ENCODE measurements around the gene CPNE6.

GRCh38 chr14:24054646-24055045 lies 16.7 kb upstream of the CPNE6 start:
- no peak for TF ChIP-seq PPARA (CRISPR knock-in tag; IDR thresholded peaks at IDR 0.05; ENCODE audit: borderline replicate concordance)
- no peak for TF ChIP-seq SNAI2 (CRISPR knock-in tag; IDR thresholded peaks at IDR 0.05)
- no peak for TF ChIP-seq CREB5 (CRISPR knock-in tag; IDR thresholded peaks at IDR 0.05; ENCODE audit: low read depth)
- TF ChIP-seq ZNF70 (CRISPR knock-in tag; IDR thresholded peaks at IDR 0.05) = no peak
- TF ChIP-seq, protein P1, sequence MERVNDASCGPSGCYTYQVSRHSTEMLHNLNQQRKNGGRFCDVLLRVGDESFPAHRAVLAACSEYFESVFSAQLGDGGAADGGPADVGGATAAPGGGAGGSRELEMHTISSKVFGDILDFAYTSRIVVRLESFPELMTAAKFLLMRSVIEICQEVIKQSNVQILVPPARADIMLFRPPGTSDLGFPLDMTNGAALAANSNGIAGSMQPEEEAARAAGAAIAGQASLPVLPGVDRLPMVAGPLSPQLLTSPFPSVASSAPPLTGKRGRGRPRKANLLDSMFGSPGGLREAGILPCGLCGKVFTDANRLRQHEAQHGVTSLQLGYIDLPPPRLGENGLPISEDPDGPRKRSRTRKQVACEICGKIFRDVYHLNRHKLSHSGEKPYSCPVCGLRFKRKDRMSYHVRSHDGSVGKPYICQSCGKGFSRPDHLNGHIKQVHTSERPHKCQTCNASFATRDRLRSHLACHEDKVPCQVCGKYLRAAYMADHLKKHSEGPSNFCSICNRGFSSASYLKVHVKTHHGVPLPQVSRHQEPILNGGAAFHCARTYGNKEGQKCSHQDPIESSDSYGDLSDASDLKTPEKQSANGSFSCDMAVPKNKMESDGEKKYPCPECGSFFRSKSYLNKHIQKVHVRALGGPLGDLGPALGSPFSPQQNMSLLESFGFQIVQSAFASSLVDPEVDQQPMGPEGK (CRISPR knock-in tag; IDR thresholded peaks at IDR 0.05; ENCODE audit: borderline replicate concordance) = no peak
- no peak for TF ChIP-seq TCF4 (CRISPR knock-in tag; IDR thresholded peaks at IDR 0.05; ENCODE audit: borderline replicate concordance)
- no peak for TF ChIP-seq TOX (CRISPR knock-in tag; IDR thresholded peaks at IDR 0.05; ENCODE audit: borderline replicate concordance)
- TF ChIP-seq ZFP30 (CRISPR knock-in tag; IDR thresholded peaks at IDR 0.05) = no peak

All from SK-N-SH treated with all-trans-retinoic acid at 6 μM for 48 hours (cell line).